GM15510 (cell line): ENCODE data around the gene HOXD4.

Experiments
- POLR2A ChIP-seq: IDR thresholded peaks from 3 replicates; pipeline ENCODE4 v1.6.1; 2011; ENCODE audit warnings: borderline replicate concordance; ENCODE audit not compliant: insufficient read length; ENCODE audit errors: extremely low read depth

The HOXD4 gene

DNA sequence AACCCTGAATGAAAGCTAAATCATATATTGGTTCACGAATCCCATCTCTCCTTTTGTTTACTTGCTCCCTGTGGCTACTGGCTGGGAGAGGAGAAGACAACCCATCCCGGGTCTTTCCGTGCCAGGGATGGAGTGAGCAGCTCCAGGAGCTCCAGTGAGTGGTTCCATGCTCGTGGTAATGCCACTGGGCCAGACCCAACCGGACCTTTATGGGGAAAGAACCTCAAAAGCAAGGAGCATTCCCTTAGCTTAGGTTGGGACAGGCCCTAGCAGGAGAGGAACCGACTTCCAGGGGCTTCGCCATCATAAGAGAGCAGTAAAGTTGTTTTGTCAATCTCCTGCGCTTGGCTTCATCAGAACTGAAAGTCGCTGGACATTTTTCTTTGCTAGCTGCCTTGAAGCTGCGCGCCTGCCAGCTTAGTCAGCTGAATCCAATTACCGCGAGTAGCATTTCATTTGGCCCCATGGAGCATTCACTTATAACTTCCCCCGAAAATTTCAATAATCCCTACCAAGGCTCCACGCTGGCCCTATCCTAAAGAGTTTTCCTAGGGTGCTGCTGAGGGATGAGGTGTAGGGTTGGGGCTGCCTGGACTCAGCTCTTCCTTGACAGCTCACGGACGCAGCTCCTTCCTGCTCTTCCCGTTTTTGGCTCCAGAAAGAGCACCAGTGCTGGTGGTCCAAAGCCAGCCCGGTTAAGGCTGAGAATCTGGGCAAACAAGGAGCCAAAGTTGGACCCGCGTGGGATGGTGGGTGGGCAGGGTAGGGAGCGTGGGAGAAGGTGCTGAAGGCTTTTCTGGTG is 10.7 kb downstream of the HOXD4 start:
- no peak for TF ChIP-seq POLR2A

- no peak for TF ChIP-seq POLR2A
These were observed 11.7 kb downstream of the HOXD4 start for GRCh38 chr2:176162911-176163671.

DNA sequence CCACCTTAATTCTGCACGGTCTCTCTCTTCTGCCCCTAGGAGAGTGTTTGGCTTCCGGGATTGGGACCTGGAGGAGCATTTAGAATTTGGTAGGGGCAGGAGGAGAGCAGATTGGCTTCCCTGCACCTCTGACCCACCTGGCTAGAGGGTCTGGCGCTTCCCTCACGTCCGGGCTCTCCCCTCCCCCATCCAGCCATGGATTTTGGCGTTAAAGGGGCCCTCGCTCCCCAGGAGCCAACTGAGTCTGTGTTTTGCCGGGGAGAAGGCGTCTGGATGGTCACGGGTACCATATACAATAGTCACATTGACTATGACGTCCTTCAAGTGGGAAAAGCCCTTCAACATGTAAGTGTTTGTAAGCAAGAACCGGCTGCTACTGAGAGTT is 12.3 kb downstream of the HOXD4 start:
- TF ChIP-seq POLR2A = no peak

- TF ChIP-seq POLR2A = no peak
These were observed 12.9 kb downstream of the HOXD4 start for GRCh38 chr2:176164201-176164600.

GRCh38 chr2:176164611-176165369 is 13.4 kb downstream of the HOXD4 start:
- no peak for TF ChIP-seq POLR2A

- no peak for TF ChIP-seq POLR2A
These were observed 14.2 kb downstream of the HOXD4 start for GRCh38 chr2:176165370-176166050.

DNA sequence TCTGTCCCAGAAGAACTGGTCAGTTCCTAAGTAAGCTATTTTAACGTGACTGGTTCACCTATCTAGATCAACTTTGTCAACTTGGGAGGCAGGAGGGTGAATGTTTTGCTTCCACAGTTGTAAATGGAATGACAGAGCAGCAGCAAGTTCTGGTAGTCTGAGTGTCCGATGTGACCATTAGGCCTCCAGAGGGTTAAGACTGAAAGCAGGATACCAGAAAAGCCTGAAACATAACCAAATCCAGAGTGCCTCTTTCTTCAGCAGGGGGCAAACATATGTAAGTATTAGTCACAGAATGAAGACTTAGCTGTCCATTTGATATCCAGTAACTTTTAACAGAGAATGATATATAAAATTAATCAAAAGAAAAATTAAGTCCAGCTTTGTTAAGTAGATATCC is 14.9 kb downstream of the HOXD4 start:
- no peak for TF ChIP-seq POLR2A

DNA sequence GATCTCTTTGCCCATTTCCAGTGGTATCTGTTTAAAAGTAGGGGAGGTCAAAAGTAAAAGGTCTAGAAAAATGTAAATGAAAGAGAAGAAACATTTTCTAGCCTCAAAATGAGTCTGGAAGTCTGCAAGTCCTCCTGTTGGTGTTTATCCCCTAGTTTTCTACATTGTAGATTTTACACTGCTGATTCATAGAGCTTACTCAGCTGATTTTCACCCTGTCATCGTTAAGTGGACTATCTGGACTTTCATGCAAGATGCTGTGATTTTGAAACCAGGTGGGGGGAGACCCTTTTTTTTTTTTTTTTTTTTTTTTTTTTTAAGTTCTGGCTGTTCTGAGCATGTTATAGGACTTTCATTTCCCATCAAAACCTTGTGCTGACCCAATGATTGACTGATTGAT is 16.0 kb downstream of the HOXD4 start:
- TF ChIP-seq POLR2A = no peak

DNA sequence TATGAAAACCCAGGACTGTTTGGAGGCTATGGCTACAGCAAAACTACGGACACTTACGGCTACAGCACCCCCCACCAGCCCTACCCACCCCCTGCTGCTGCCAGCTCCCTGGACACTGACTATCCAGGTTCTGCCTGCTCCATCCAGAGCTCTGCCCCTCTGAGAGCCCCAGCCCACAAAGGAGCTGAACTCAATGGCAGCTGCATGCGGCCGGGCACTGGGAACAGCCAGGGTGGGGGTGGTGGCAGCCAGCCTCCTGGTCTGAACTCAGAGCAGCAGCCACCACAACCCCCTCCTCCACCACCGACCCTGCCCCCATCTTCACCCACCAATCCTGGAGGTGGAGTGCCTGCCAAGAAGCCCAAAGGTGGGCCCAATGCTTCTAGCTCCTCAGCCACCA is 17.8 kb downstream of the HOXD4 start:
- no peak for TF ChIP-seq POLR2A

GRCh38 chr2:176169711-176170110 is 18.4 kb downstream of the HOXD4 start:
- no peak for TF ChIP-seq POLR2A

GRCh38 chr2:176170602-176171305 is 19.4 kb downstream of the HOXD4 start:
- no peak for TF ChIP-seq POLR2A

GRCh38 chr2:176171351-176172006 is 20.1 kb downstream of the HOXD4 start:
- TF ChIP-seq POLR2A = no peak

GRCh38 chr2:176172007-176172894 is 20.9 kb downstream of the HOXD4 start:
- no peak for TF ChIP-seq POLR2A
